Measurements from ENCODE around the gene EFNA5.

EFNA5 gene

GRCh38 chr5:107594253-107595045 is 76.3 kb downstream of the EFNA5 start:
- no peaks in the 10 kb centered on the region for H3K27me3 ChIP-seq (ENCODE audit: insufficient read depth, insufficient read length)
- H3K4me1 ChIP-seq (ENCODE audit: insufficient read depth, insufficient read length), result no peaks in the 10 kb centered on the region
- H3K4me3 ChIP-seq (ENCODE audit: insufficient read length, low read depth), result no peak overlapping the region
- no peak for TF ChIP-seq SUZ12 (IDR thresholded peaks at IDR 0.05; ENCODE audit: extremely low read depth, insufficient read depth, insufficient read length)
- TF ChIP-seq YY1 (IDR thresholded peaks at IDR 0.05; ENCODE audit: insufficient read depth, insufficient read length), result no peak
- no peak for TF ChIP-seq ZNF274 (IDR thresholded peaks at IDR 0.05; ENCODE audit: low read depth, low read length)
- no peak overlapping the region for H3K9ac ChIP-seq (ENCODE audit: insufficient read length, low read depth)
- H3K36me3 ChIP-seq (ENCODE audit: insufficient read depth, insufficient read length, low read length), result no peaks in the 10 kb centered on the region
- H3K9me3 ChIP-seq (ENCODE audit: insufficient read depth, low read length), result no peaks in the 10 kb centered on the region
- DNase-seq (ENCODE audit: low read depth, low spot score), result no peak

GRCh38 chr5:107593009-107593408 is 77.7 kb downstream of the EFNA5 start:
- H3K9me3 ChIP-seq (ENCODE audit: insufficient read depth, low read length), result no peaks in the 10 kb centered on the region
- no peak for TF ChIP-seq SUZ12 (IDR thresholded peaks at IDR 0.05; ENCODE audit: extremely low read depth, insufficient read depth, insufficient read length)
- no peak for TF ChIP-seq ZNF274 (IDR thresholded peaks at IDR 0.05; ENCODE audit: low read depth, low read length)
- no peak for TF ChIP-seq YY1 (IDR thresholded peaks at IDR 0.05; ENCODE audit: insufficient read depth, insufficient read length)
- no peaks in the 10 kb centered on the region for H3K27me3 ChIP-seq (ENCODE audit: insufficient read depth, insufficient read length)
- no peak overlapping the region for H3K9ac ChIP-seq (ENCODE audit: insufficient read length, low read depth)
- DNase-seq (ENCODE audit: low read depth, low spot score), result no peak
- no peak overlapping the region for H3K4me3 ChIP-seq (ENCODE audit: insufficient read length, low read depth)
- H3K36me3 ChIP-seq (ENCODE audit: insufficient read depth, insufficient read length, low read length), result no peaks in the 10 kb centered on the region
- no peaks in the 10 kb centered on the region for H3K4me1 ChIP-seq (ENCODE audit: insufficient read depth, insufficient read length)

- Histone ChIP-seq H3K4me1 (ENCODE audit: insufficient read depth, insufficient read length) (no peaks in the 10 kb centered on the region), H3K9ac (ENCODE audit: insufficient read length, low read depth) (no peak overlapping the region), H3K36me3 (ENCODE audit: insufficient read depth, insufficient read length, low read length) (no peaks in the 10 kb centered on the region), H3K9me3 (ENCODE audit: insufficient read depth, low read length) (no peaks in the 10 kb centered on the region), H3K4me3 (ENCODE audit: insufficient read length, low read depth) (no peak overlapping the region), H3K27me3 (ENCODE audit: insufficient read depth, insufficient read length) (no peaks in the 10 kb centered on the region)
- DNase-seq (ENCODE audit: low read depth, low spot score), result no peak
- TF ChIP-seq SUZ12 (IDR thresholded peaks at IDR 0.05; ENCODE audit: extremely low read depth, insufficient read depth, insufficient read length) (no peak), ZNF274 (IDR thresholded peaks at IDR 0.05; ENCODE audit: low read depth, low read length) (no peak), YY1 (IDR thresholded peaks at IDR 0.05; ENCODE audit: insufficient read depth, insufficient read length) (no peak)
These were observed 78.2 kb downstream of the EFNA5 start for GRCh38 chr5:107592515-107592914.

GRCh38 chr5:107590686-107591085 is 80.1 kb downstream of the EFNA5 start:
- H3K36me3 ChIP-seq (ENCODE audit: insufficient read depth, insufficient read length, low read length), result no peaks in the 10 kb centered on the region
- H3K27me3 ChIP-seq (ENCODE audit: insufficient read depth, insufficient read length), result no peaks in the 10 kb centered on the region
- DNase-seq (ENCODE audit: low read depth, low spot score), result no peak
- H3K4me1 ChIP-seq (ENCODE audit: insufficient read depth, insufficient read length), result no peaks in the 10 kb centered on the region
- H3K9me3 ChIP-seq (ENCODE audit: insufficient read depth, low read length), result no peaks in the 10 kb centered on the region
- no peak overlapping the region for H3K9ac ChIP-seq (ENCODE audit: insufficient read length, low read depth)
- TF ChIP-seq SUZ12 (IDR thresholded peaks at IDR 0.05; ENCODE audit: extremely low read depth, insufficient read depth, insufficient read length) (no peak), ZNF274 (IDR thresholded peaks at IDR 0.05; ENCODE audit: low read depth, low read length) (no peak), YY1 (IDR thresholded peaks at IDR 0.05; ENCODE audit: insufficient read depth, insufficient read length) (no peak)
- H3K4me3 ChIP-seq (ENCODE audit: insufficient read length, low read depth), result no peak overlapping the region

GRCh38 chr5:107589520-107590193 is 81.1 kb downstream of the EFNA5 start:
- Histone ChIP-seq H3K9me3 (ENCODE audit: insufficient read depth, low read length) (no peaks in the 10 kb centered on the region), H3K4me3 (ENCODE audit: insufficient read length, low read depth) (no peak overlapping the region), H3K36me3 (ENCODE audit: insufficient read depth, insufficient read length, low read length) (no peaks in the 10 kb centered on the region), H3K4me1 (ENCODE audit: insufficient read depth, insufficient read length) (no peaks in the 10 kb centered on the region), H3K9ac (ENCODE audit: insufficient read length, low read depth) (no peak overlapping the region), H3K27me3 (ENCODE audit: insufficient read depth, insufficient read length) (no peaks in the 10 kb centered on the region)
- DNase-seq (ENCODE audit: low read depth, low spot score), result no peak
- TF ChIP-seq SUZ12 (IDR thresholded peaks at IDR 0.05; ENCODE audit: extremely low read depth, insufficient read depth, insufficient read length), result no peak
- no peak for TF ChIP-seq YY1 (IDR thresholded peaks at IDR 0.05; ENCODE audit: insufficient read depth, insufficient read length)

- H3K36me3 ChIP-seq (ENCODE audit: insufficient read depth, insufficient read length, low read length), result no peaks in the 10 kb centered on the region
- H3K9ac ChIP-seq (ENCODE audit: insufficient read length, low read depth), result no peak overlapping the region
- H3K27me3 ChIP-seq (ENCODE audit: insufficient read depth, insufficient read length), result no peaks in the 10 kb centered on the region
- TF ChIP-seq SUZ12 (IDR thresholded peaks at IDR 0.05; ENCODE audit: extremely low read depth, insufficient read depth, insufficient read length) (no peak), ZNF274 (IDR thresholded peaks at IDR 0.05; ENCODE audit: low read depth, low read length) (no peak), YY1 (IDR thresholded peaks at IDR 0.05; ENCODE audit: insufficient read depth, insufficient read length) (no peak)
- H3K4me3 ChIP-seq (ENCODE audit: insufficient read length, low read depth), result no peak overlapping the region
- H3K9me3 ChIP-seq (ENCODE audit: insufficient read depth, low read length), result no peaks in the 10 kb centered on the region
- no peak for DNase-seq (ENCODE audit: low read depth, low spot score)
- no peaks in the 10 kb centered on the region for H3K4me1 ChIP-seq (ENCODE audit: insufficient read depth, insufficient read length)
These were observed 88.1 kb downstream of the EFNA5 start for GRCh38 chr5:107582625-107583024.

Measured in NT2/D1 (cell line).